ENCODE measurements around the gene BRD3OS. TPM values are rescaled to one million over a fixed set of nuclear protein-coding genes. Genes with fewer than 3 reads are reported as not detected.

BRD3OS gene
- total and polyA plus RNA-seq, 2 donors (not counting 3 experiments of a cell fraction or from before 2014, with no cell fraction given) = 11.9 to 15.4 TPM

DNA sequence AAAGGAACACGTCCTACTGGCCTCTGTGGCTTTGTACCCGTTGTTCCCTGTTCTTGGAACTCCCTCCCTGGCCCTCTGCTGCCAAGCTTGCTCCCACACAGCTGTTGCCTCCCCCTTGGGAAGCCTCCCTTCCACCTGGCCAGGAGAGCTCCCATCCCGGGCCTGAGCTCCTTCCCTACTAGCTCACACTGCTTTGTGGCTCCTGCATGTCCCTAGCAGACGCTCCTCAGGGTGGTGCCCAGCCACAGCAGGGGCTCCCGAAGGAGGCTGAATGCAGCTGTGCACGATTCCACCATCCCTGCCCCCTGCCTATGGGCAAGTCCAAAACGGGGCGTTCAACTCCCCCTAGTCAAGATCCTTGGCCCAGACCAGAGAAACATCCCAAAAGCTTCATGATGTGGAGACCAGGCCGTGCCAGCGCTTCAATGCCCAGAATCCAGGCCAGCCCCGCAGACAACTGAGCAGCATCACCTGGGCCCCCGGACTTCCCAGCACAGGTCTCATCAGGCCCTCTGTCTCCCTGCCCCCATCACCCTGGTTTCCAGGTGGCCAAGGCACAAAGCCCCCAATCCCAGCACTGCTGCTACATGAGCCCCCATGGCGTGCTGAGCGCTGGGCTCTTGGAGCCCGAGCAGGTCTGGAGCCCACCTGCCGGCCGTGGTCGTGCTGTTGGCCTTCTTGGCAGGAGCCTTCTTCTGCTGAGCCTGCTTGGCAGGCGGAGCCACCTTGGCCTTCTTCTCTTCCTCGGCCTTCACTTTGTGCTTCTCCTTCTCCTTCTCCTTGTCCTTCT, 14.3 kb downstream of the BRD3OS start:
- Histone ChIP-seq H3K9ac (replicated peaks; ENCODE audit: extremely low read depth, insufficient read depth, low read length) (no peak overlapping the region), H3K9me3 (replicated peaks; ENCODE audit: control insufficient read depth, insufficient read depth, low read length) (no peaks in the 10 kb centered on the region), H3K27ac (ENCODE audit: insufficient read depth, low read depth, low read length) (no peak overlapping the region), H2AFZ (ENCODE audit: low read depth, low read length) (no peak overlapping the region), H3K79me2 (ENCODE audit: control insufficient read depth, insufficient read depth, low read length) (no peaks in the 10 kb centered on the region), H3K4me1 (ENCODE audit: control insufficient read depth, extremely low read depth, insufficient read depth, low read length) (no peaks in the 10 kb centered on the region), H3K27me3 (ENCODE audit: control insufficient read depth in 2 of 2, insufficient read depth in 2 of 2, low read length in 2 of 2) (no peaks in the 10 kb centered on the region), H3K4me3 (replicated peaks in 1 of 3; ENCODE audit: insufficient read depth in 1 of 3, low read depth in 1 of 3, low read length in 3 of 3) (no peak overlapping the region), H3K36me3 (ENCODE audit: control insufficient read depth in 2 of 2, extremely low read depth in 1 of 2, insufficient read depth in 2 of 2, low read length in 2 of 2) (peaks cover 4 to 55% of the 10 kb centered on the region in 2 experiments), H4K20me1 (replicated peaks; ENCODE audit: control insufficient read depth, extremely low read depth, insufficient read depth, low read length) (no peaks in the 10 kb centered on the region), H3K9me1 (replicated peaks; ENCODE audit: control insufficient read depth, extremely low read depth, insufficient read depth, low read length) (no peaks in the 10 kb centered on the region), H3K4me2 (ENCODE audit: insufficient read depth, low read length) (no peak overlapping the region)
- no peak for TF ChIP-seq JUN (IDR thresholded peaks at IDR 0.05; ENCODE audit: borderline replicate concordance, insufficient read depth, insufficient read length, low read depth)
- no peak for TF ChIP-seq FOS (IDR thresholded peaks at IDR 0.05; ENCODE audit: borderline replicate concordance, insufficient read depth, low read length)
- no peak for TF ChIP-seq POLR2A (IDR thresholded peaks at IDR 0.05; ENCODE audit: low read depth, low read length)
- TF ChIP-seq, protein P1, sequence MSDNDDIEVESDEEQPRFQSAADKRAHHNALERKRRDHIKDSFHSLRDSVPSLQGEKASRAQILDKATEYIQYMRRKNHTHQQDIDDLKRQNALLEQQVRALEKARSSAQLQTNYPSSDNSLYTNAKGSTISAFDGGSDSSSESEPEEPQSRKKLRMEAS (IDR thresholded peaks at IDR 0.05; ENCODE audit: insufficient read depth, insufficient read length) = no peak
- ChIA-PET CTCF (no interaction called here), POLR2A (no interaction called here)
- no peak for DNase-seq (ENCODE audit: low read depth, low spot score)
- no peak for FAIRE-seq
- BruUV-seq (replicated peaks) = no TSS peak
- intact Hi-C loops (cut with micrococcal nuclease) = loop anchor here (10.0 kb wide), 1 partner anchor 345 kb away; no protein-coding TSS in a partner anchor
- dilution Hi-C loops (cut with MboI; ENCODE audit: extremely low pct_ligation_motif_present, low sequenced_read_pairs) = no loop called here

DNA sequence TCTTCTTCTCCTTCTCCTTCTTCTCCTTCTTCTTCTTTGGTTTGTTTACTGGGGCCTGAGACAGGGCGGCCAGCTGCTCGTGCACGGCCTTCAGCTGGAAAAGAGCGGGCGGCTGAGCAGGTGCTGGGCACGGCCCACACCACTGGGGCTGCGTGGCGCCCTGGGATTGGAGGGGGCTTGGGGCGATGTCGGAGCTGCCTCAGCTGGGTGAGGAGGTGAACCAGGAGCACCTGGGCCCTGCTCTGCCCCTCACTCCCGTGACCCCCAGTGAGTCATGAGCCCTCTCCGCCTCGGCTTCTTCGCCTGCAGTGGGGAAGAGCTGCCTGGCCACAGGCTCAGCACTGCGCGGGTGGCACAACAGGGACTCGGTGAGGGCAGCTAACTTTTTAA, 14.9 kb downstream of the BRD3OS start:
- Histone ChIP-seq H3K4me1 (ENCODE audit: control insufficient read depth, extremely low read depth, insufficient read depth, low read length) (no peaks in the 10 kb centered on the region), H3K9ac (replicated peaks; ENCODE audit: extremely low read depth, insufficient read depth, low read length) (no peak overlapping the region), H3K27ac (ENCODE audit: insufficient read depth, low read depth, low read length) (no peak overlapping the region), H3K79me2 (ENCODE audit: control insufficient read depth, insufficient read depth, low read length) (no peaks in the 10 kb centered on the region), H3K9me1 (replicated peaks; ENCODE audit: control insufficient read depth, extremely low read depth, insufficient read depth, low read length) (no peaks in the 10 kb centered on the region), H3K36me3 (ENCODE audit: control insufficient read depth in 2 of 2, extremely low read depth in 1 of 2, insufficient read depth in 2 of 2, low read length in 2 of 2) (peaks cover 8 to 55% of the 10 kb centered on the region in 2 experiments), H3K4me2 (ENCODE audit: insufficient read depth, low read length) (no peak overlapping the region), H4K20me1 (replicated peaks; ENCODE audit: control insufficient read depth, extremely low read depth, insufficient read depth, low read length) (no peaks in the 10 kb centered on the region), H3K4me3 (replicated peaks in 1 of 3; ENCODE audit: insufficient read depth in 1 of 3, low read depth in 1 of 3, low read length in 3 of 3) (no peak overlapping the region), H3K27me3 (ENCODE audit: control insufficient read depth in 2 of 2, insufficient read depth in 2 of 2, low read length in 2 of 2) (no peaks in the 10 kb centered on the region), H2AFZ (ENCODE audit: low read depth, low read length) (no peak overlapping the region), H3K9me3 (replicated peaks; ENCODE audit: control insufficient read depth, insufficient read depth, low read length) (no peaks in the 10 kb centered on the region)
- no TSS peak for BruUV-seq (replicated peaks)
- CTCF ChIA-PET = no interaction called here
- intact Hi-C loops (cut with micrococcal nuclease) (loop anchor here (10.0 kb wide), 1 partner anchor 345 kb away; no protein-coding TSS in a partner anchor), dilution Hi-C loops (cut with MboI; ENCODE audit: extremely low pct_ligation_motif_present, low sequenced_read_pairs) (no loop called here)
- DNase-seq (ENCODE audit: low read depth, low spot score) (no peak), FAIRE-seq (no peak)
- POLR2A ChIA-PET = no interaction called here
- no peak for TF ChIP-seq EZH2 (IDR thresholded peaks at IDR 0.05; ENCODE audit: borderline replicate concordance, low read depth, low read length, severe bottlenecking)
- no peak for TF ChIP-seq MYC (IDR thresholded peaks at IDR 0.05; ENCODE audit: low read depth, low read length)
- TF ChIP-seq JUN (IDR thresholded peaks at IDR 0.05; ENCODE audit: borderline replicate concordance, insufficient read depth, insufficient read length, low read depth) = no peak
- TF ChIP-seq POLR2A (IDR thresholded peaks at IDR 0.05; ENCODE audit: low read depth, low read length) = no peak
- TF ChIP-seq, protein P1 (IDR thresholded peaks at IDR 0.05; ENCODE audit: insufficient read depth, insufficient read length) = no peak
- no peak for TF ChIP-seq GATA2 (IDR thresholded peaks at IDR 0.05; ENCODE audit: insufficient read depth, insufficient read length, low read depth, low read length)
- TF ChIP-seq, protein P2, sequence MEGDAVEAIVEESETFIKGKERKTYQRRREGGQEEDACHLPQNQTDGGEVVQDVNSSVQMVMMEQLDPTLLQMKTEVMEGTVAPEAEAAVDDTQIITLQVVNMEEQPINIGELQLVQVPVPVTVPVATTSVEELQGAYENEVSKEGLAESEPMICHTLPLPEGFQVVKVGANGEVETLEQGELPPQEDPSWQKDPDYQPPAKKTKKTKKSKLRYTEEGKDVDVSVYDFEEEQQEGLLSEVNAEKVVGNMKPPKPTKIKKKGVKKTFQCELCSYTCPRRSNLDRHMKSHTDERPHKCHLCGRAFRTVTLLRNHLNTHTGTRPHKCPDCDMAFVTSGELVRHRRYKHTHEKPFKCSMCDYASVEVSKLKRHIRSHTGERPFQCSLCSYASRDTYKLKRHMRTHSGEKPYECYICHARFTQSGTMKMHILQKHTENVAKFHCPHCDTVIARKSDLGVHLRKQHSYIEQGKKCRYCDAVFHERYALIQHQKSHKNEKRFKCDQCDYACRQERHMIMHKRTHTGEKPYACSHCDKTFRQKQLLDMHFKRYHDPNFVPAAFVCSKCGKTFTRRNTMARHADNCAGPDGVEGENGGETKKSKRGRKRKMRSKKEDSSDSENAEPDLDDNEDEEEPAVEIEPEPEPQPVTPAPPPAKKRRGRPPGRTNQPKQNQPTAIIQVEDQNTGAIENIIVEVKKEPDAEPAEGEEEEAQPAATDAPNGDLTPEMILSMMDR (IDR thresholded peaks at IDR 0.05; ENCODE audit: extremely low read depth in 1 of 2, insufficient read depth in 1 of 2, low read depth in 1 of 2, low read length in 2 of 2) = no peak
- TF ChIP-seq FOS (IDR thresholded peaks at IDR 0.05; ENCODE audit: borderline replicate concordance, insufficient read depth, low read length) = no peak
- no peak for TF ChIP-seq POLR2AphosphoS5 (IDR thresholded peaks at IDR 0.05; ENCODE audit: insufficient read depth, low read depth, low read length)
